Activated naive CD4-positive, alpha-beta T cell treated with anti-CD3 and anti-CD28 coated beads for 36 hours (primary cell): ENCODE results near the gene IFNA1. TPM values are rescaled to one million over a fixed set of nuclear protein-coding genes. Genes with fewer than 3 reads are reported as not detected.
"Not testable (repeated sequence)": the region's sequence is repeated elsewhere in the genome, so short reads cannot be mapped to it uniquely, and the experiment has no call there.

Experiments used
- CTCF ChIA-PET: fragments of 350-600 bp; sonication (Branson Sonifier 250); formaldehyde crosslinking; loops from one replicate; lab custom pipeline; 2021; ENCODE audit warnings: antibody characterized with exemption; lab: Charles Lee
- DNase-seq: peaks from one replicate; pipeline ENCODE4 v3.0.0-alpha.2; 2020
- H3K27ac Mint-ChIP-seq: one replicate; pipeline ENCODE4 v1.8.0; 2021; ENCODE audit warnings: mild to moderate bottlenecking, mixed read lengths
- H3K27me3 Mint-ChIP-seq: one replicate; pipeline ENCODE4 v1.8.0; 2021; ENCODE audit warnings: low read depth, mixed read lengths
- H3K36me3 Mint-ChIP-seq: one replicate; pipeline ENCODE4 v1.8.0; 2021; ENCODE audit warnings: low read depth, mixed read lengths
- H3K4me1 Mint-ChIP-seq: one replicate; pipeline ENCODE4 v1.8.0; 2021; ENCODE audit warnings: low read depth, mixed read lengths
- H3K4me3 Mint-ChIP-seq: one replicate; pipeline ENCODE4 v1.8.0; 2021; ENCODE audit warnings: mild to moderate bottlenecking, moderate library complexity, mixed read lengths
- H3K9me3 Mint-ChIP-seq: one replicate; pipeline ENCODE4 v1.8.0; 2021; ENCODE audit warnings: mixed read lengths
- intact Hi-C: fragments of 100-400 bp; cut with micrococcal nuclease; formaldehyde crosslinking; loops from one replicate; pipeline ENCODE4 v1.15.1; 2023
- total RNA-seq, 2 experiments: library from RNA; stranded (reverse); gene quantifications; one replicate each; pipeline ENCODE4 v1.2.3, GENCODE V29; 2021

IFNA1 gene
- total RNA-seq, 2 experiments from 2014 or later: not detected

DNA sequence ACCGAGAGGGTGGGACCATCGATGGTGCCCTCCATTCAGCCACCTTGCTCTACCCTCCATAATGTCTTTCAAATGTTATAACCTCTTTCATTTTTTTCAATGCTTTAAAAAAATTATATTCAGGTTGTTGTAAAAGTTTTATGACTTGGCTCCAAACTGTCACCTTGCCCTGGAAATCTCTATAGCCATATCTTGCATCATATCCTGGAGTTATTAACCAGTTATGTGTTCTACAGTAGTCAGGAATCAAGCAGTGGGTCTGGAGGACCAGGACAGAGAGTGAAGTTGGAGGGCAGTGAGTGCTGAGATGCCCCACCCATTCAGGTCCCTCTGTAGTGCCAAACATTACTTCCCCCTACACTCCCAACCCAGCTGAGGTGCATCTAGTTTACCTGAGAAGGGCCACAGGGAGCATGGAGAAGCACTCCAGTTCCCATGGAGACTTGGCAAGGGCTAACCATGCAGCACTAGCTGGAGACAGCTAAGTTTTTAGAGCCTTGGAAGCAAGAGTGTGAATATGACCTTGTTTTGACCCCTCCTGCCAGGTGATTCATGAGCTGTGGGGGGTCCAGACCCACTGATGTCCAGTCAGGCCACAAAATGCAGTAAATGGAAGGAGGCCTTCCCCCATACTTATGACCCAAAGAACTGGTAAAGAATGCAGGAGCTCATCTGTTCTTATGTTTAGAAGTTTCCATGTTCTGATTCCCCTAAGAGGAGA lies 25.9 kb upstream of the IFNA1 start:
- no peaks in the 10 kb centered on the region for H3K36me3 Mint-ChIP-seq
- CTCF ChIA-PET: interaction anchor here (0.5 to 1.0 kb wide), 4 partner anchors 88 to 356 kb away, joined by 3 to 4 read pairs (median 4); no protein-coding TSS in a partner anchor
- intact Hi-C loops: no loop called here
- H3K9me3 Mint-ChIP-seq: no peaks in the 10 kb centered on the region
- H3K27ac Mint-ChIP-seq: no peak overlapping the region
- DNase-seq: no peak
- no peaks in the 10 kb centered on the region for H3K27me3 Mint-ChIP-seq
- H3K4me1 Mint-ChIP-seq: peaks cover 3% of the 10 kb centered on the region
- H3K4me3 Mint-ChIP-seq: no peak overlapping the region

DNA sequence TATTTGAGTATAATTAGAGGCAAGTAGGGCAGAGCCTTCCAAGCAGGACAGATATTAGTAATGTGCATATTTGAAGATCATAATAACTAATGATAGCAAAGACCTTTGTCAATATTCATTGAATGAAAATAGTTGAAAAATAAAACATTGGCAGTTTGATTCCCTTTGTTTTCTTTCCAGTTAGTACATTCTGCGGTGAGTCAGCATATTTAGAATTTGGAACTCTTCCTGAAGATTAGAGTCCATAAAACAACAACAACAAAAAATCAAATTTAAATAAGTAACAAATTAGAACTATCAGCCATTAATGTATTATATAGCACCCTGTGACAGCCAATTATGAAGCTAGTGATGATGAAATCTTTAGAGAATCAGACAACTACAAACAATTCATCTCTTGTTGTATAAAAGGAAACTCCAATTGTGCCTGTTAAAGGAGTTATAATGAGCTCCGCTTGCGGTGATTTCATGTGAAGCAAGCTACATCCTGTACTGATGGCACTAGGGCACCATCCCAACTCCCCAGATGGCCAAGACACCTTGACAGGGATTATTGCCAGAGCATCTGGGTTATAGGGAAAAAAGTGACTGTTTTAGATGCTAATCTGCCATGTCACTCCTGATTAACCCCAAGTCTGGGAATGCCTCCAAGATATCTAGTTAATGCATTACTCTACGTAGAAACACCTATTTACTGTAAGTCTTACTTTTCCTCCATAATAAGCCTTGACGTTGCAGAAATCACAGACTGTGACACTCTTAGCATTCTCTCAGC lies 24.6 kb upstream of the IFNA1 start:
- intact Hi-C loops: no loop called here
- no peak overlapping the region for H3K27ac Mint-ChIP-seq
- no peaks in the 10 kb centered on the region for H3K9me3 Mint-ChIP-seq
- H3K4me3 Mint-ChIP-seq: no peak overlapping the region
- H3K4me1 Mint-ChIP-seq: peaks cover 3% of the 10 kb centered on the region
- H3K36me3 Mint-ChIP-seq: no peaks in the 10 kb centered on the region
- CTCF ChIA-PET: interaction anchor here (1.1 to 1.5 kb wide), 2 partner anchors 19 to 89 kb away, joined by 3 to 5 read pairs; no protein-coding TSS in a partner anchor
- no peaks in the 10 kb centered on the region for H3K27me3 Mint-ChIP-seq
- no peak for DNase-seq

DNA sequence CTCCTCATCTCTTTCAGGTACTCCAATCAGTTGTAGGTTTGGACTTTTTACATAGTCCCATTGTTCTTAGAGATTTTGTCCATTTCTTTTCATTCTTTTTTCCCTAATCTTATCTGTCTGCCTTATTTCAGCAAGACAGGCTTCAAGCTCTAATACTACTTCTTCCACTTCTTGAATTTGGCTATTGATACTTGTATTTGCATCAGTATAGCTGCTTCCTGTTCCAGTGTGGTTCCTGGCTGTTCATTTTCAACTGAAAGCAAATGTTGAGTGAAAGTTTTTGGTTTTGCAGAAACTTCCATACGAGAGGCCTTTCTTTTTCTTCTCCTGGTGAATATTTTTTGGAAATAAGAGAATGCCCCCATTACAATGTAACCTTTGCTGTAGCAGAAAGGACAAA lies 12.0 kb upstream of the IFNA1 start:
- no peaks in the 10 kb centered on the region for H3K4me1 Mint-ChIP-seq
- no peak overlapping the region for H3K27ac Mint-ChIP-seq
- no peaks in the 10 kb centered on the region for H3K9me3 Mint-ChIP-seq
- H3K27me3 Mint-ChIP-seq: peaks cover 21% of the 10 kb centered on the region
- no peak overlapping the region for H3K4me3 Mint-ChIP-seq
- intact Hi-C loops: no loop called here
- CTCF ChIA-PET: no interaction called here
- no peak for DNase-seq
- H3K36me3 Mint-ChIP-seq: no peaks in the 10 kb centered on the region

DNA sequence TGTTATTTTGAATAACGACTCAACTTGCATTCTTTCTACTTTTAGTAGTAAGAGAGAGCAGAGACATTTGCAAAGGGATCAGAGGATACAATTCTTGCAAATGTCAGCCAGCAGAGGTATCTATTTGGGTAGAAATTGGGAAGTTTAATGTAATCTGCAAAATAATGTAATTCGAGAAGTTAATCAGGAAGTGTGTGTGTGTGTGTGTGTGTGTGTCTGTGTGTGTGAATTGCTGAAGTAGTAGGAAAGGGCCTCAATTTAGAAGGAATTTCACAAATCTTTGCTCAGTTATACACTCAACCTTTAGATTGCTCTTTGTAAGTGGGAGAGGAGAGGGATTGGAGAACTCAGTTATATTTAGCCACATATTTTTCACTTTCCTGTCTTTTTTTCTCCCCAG lies 11.0 kb upstream of the IFNA1 start:
- no peaks in the 10 kb centered on the region for H3K9me3 Mint-ChIP-seq
- CTCF ChIA-PET: no interaction called here

DNA sequence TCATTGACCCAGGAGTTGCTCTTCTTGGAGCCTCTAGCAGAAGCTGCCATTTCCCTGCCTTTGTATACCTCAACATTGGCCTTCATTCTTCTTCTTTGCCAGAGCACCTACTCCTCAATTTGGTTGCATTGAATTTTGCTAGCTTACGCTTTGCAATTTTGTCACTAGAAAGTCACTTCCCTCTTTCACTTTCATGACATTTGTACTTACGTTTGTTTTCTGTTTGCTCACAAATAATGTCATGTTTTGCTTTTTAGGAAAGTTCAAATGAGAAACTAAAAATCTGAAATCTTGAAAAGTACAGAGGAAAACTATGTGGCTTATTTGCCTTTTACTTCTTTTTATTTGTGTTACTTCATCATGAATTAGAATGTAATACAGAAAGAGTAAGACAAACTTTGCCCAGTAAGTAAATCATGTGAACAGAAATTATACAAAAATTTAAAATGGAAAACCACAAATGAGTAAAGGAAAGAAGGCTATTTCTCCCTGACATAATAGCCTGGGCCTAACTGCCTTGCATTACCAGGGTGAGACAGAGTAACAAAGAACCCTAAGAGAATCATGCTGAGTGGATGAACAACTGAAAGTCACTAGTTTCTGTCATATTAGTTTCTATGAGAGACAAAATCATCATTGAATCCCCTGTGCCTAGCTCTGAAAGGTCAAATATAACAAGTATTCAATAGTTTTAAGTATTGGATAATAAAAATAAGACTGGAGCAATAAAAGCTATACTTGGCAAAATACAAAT lies 7.4 kb upstream of the IFNA1 start:
- intact Hi-C loops: no loop called here
- CTCF ChIA-PET: interaction anchor here (1.3 to 2.9 kb wide), 4 partner anchors 22 to 355 kb away, joined by 6 to 13 read pairs (median 12); no protein-coding TSS in a partner anchor
- H3K9me3 Mint-ChIP-seq: no peaks in the 10 kb centered on the region

More for the DNA sequence above, 11.0 kb upstream of the IFNA1 start:
- intact Hi-C loops: no loop called here
- no peak overlapping the region for H3K4me3 Mint-ChIP-seq
- no peaks in the 10 kb centered on the region for H3K36me3 Mint-ChIP-seq
- DNase-seq: no peak
- H3K27ac Mint-ChIP-seq: no peak overlapping the region
- H3K27me3 Mint-ChIP-seq: peaks cover 21% of the 10 kb centered on the region
- H3K4me1 Mint-ChIP-seq: no peaks in the 10 kb centered on the region

DNA sequence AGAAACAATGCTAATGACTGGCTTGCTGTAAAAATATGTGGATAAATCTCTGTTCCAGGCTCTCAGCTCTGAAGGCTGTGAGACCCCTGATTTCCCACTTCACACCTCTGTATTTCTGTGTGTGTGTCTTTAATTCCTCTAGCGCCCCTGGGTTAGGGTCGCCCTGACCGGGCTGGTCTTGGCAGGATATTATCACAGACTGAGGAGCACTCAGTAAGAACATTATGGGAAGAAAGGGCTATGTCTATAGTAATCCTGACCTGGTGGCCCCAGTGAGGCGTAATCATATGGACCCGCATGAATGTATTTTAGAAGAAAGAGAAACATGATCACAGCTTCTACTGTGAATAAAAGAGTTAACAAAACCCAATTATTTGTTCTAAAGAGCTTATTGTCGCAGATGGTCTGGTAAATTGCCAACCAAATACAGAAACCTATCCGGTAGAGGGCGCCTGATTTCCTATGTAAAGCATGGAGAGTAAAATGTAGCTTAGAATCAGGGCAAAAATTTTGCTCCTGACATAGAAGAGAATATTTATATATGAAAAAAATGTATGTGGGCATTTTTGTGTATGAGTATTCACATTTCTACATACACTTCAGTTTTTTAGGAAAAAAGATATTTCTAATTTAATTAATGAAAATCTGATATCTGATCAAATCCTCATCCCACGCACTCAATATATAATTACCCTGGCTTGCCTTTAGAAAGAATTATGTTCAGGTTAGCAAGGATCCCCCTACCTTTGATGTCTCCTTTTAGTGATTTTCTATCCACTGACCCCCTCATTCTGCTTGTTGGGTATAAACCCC lies 5.8 kb upstream of the IFNA1 start:
- Mint-ChIP-seq H3K27me3 (peaks cover 9% of the 10 kb centered on the region), H3K36me3 (no peaks in the 10 kb centered on the region), H3K4me1 (no peaks in the 10 kb centered on the region), H3K9me3 (no peaks in the 10 kb centered on the region), H3K4me3 (no peak overlapping the region), H3K27ac (no peak overlapping the region)
- peak; percentile 72 for DNase-seq
- CTCF ChIA-PET: interaction anchor here (0.7 to 3.1 kb wide), 32 partner anchors 10 to 799 kb away, joined by 3 to 28 read pairs (median 4); partner anchors contain the start of gene KLHL9
- intact Hi-C loops: loop anchor here (1.0 kb wide), 2 partner anchors 21 to 355 kb away; no protein-coding TSS in a partner anchor

More for the DNA sequence above, 7.4 kb upstream of the IFNA1 start:
- Mint-ChIP-seq H3K4me3 (no peak overlapping the region), H3K27me3 (peaks cover 20% of the 10 kb centered on the region), H3K36me3 (no peaks in the 10 kb centered on the region), H3K27ac (no peak overlapping the region), H3K4me1 (no peaks in the 10 kb centered on the region)
- no peak for DNase-seq

DNA sequence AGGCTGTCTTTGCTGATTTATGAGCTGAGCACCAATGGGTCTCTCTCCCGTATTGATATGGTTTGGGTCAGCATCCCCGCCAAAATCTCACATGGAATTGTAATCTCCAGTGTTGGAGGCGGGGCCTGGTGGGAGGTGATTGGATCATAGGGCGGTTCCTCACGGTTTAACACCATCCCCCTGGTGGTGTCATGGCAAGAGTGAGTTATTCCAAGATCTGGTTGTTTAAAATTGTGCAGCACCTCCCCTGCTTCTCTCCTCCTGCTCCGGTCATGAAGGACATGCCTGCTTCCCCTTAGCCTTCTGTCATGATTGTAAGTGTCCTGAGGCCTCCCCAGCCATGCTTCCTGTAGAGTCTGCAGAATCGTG lies 5.2 kb upstream of the IFNA1 start:
- H3K27me3 Mint-ChIP-seq, H3K36me3 Mint-ChIP-seq, DNase-seq, intact Hi-C loops, H3K4me3 Mint-ChIP-seq, H3K9me3 Mint-ChIP-seq, H3K27ac Mint-ChIP-seq, H3K4me1 Mint-ChIP-seq: not testable (repeated sequence)
- CTCF ChIA-PET: interaction anchor here (0.9 to 3.1 kb wide), 30 partner anchors 9 to 356 kb away, joined by 3 to 28 read pairs (median 4); partner anchors contain the start of gene KLHL9

DNA sequence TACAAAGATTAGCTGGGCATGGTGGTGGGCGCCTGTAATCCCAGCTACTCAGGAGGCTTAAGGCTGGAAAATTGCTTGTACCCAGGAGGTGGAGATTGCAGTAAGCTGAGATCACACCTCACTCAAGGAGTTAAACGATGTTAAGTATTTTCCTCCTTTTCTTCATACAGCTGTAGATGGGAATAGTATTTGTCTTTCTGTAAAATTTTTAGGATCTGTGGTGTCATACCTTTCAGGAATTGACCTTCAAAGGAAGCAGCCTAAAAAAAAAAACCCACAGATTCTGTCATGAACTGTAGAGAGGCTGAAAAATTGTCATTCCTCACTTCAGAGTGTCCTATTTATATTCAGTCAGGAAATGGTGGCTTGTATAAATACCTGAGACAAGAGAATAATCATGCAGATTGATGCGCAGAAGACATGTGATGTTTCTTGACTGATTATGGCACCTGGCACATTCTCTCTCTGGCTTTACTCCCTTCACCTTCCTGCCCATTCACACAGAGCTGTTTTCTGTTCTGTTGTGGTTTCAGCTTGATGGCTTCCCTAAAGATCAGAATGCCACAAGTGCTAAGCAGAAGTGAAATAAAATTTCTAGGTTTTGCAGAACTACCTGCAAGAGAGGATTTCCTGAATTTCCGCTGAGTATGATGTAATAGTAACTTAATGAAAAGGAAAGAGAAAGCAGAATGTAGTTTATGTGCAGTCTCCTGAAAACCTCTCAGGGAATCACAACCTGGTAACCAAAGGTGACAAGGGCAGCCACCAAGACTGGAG lies 3.8 kb downstream of the IFNA1 start:
- peaks cover 2% of the 10 kb centered on the region for H3K9me3 Mint-ChIP-seq
- intact Hi-C loops: loop anchor here (1.0 kb wide), 1 partner anchor 87 kb away; no protein-coding TSS in a partner anchor
- peaks cover 13% of the 10 kb centered on the region for H3K4me1 Mint-ChIP-seq
- H3K36me3 Mint-ChIP-seq: no peaks in the 10 kb centered on the region
- H3K27me3 Mint-ChIP-seq: no peaks in the 10 kb centered on the region
- DNase-seq: peak; percentile 28
- no peak overlapping the region for H3K27ac Mint-ChIP-seq
- CTCF ChIA-PET: interaction anchor here (0.7 to 1.7 kb wide), 5 partner anchors 9 to 261 kb away, joined by 3 to 6 read pairs (median 5); no protein-coding TSS in a partner anchor
- peak overlapping the region; percentile 13 for H3K4me3 Mint-ChIP-seq

DNA sequence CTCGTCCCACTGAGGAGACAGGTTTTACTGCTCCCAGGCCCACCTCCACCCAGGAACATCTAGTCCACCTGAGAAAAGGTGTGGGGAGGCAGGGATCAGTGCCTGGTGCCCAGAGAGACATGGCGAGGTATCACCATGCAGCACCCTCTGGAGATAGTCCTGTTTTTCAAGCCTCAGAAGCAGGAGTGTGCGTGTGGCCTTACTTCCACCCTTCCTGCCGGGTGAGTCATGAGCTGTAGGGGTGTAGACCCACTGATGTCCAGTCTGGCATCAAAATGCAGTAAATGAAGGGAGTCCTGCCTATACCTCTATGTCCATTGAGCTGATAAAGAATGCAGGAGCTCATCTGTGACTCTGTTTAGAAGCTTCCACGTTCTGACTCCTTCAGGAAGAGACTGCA lies 9.1 kb downstream of the IFNA1 start:
- H3K4me3 Mint-ChIP-seq, H3K27ac Mint-ChIP-seq, H3K36me3 Mint-ChIP-seq, H3K27me3 Mint-ChIP-seq, CTCF ChIA-PET, H3K4me1 Mint-ChIP-seq, DNase-seq, H3K9me3 Mint-ChIP-seq, intact Hi-C loops: not testable (repeated sequence)

DNA sequence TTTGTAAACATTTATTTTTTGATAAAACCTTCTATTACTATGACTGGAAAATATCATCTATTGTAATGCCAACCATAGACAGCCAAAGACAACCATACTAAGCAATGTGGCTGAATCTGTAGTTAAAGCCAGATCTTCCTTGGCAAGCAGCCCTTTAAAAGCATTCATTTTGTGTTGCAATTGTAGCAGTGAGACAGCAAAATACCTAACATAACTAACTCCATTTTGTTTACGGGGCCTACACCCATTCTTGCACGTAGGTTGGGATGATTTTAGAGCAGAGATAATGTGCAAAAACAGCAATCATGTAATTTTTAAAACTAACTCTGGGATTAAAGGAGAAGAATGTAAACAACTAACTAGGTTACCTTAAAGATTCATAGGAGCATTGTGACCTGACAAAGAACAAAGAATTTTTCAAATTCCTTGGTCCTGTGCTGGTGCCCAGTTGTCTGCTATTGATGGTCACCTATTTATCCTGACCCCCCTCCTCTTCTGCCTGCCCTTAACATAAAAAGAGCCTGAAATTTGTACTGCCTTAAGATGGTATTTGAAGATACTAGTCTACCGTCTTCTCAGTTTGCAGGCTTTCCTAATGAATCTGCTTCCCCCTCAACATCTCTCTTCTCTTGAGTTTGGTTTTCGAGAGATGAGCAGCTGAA lies 10.6 kb downstream of the IFNA1 start:
- CTCF ChIA-PET: no interaction called here
- Mint-ChIP-seq H3K4me1 (no peaks in the 10 kb centered on the region), H3K27me3 (no peaks in the 10 kb centered on the region), H3K9me3 (no peaks in the 10 kb centered on the region), H3K36me3 (no peaks in the 10 kb centered on the region), H3K4me3 (no peak overlapping the region), H3K27ac (no peak overlapping the region)
- DNase-seq: no peak
- intact Hi-C loops: no loop called here
